Activated T-cell treated with anti-CD3 and anti-CD28 coated beads, Interleukin-2, amount 50 U/mL, for 72 hours (primary cell): ENCODE results near the gene SLC16A7. TPM values are rescaled to one million over a fixed set of nuclear protein-coding genes. Genes with fewer than 3 reads are reported as not detected.

Experiments used
- ATAC-seq, 2 donors: fragments of 150-1000 bp; cut with Tn5 transposase; replicated peaks in 1 of 2; 2 replicates each; pipeline ENCODE4 v1.10.0; 2021; ENCODE audit warnings: moderate library complexity in 2 of 2, mild to moderate bottlenecking in 1 of 2
- DNase-seq, 2 donors: peaks; one replicate each; pipeline ENCODE4 v3.0.0; 2021 to 2022; ENCODE audit warnings: mixed read lengths in 1 of 2
- H3K27ac Mint-ChIP-seq: one replicate; pipeline ENCODE4 v1.8.0; 2022; ENCODE audit warnings: mild to moderate bottlenecking, moderate library complexity, mixed read lengths
- H3K27me3 Mint-ChIP-seq: one replicate; pipeline ENCODE4 v1.8.0; 2022; ENCODE audit warnings: low read depth, mixed read lengths
- H3K36me3 Mint-ChIP-seq, 2 donors: one replicate each; pipeline ENCODE4 v1.8.0; 2022; ENCODE audit warnings: mixed read lengths in 2 of 2, mild to moderate bottlenecking in 1 of 2; ENCODE audit not compliant: insufficient read depth in 2 of 2
- H3K4me1 Mint-ChIP-seq: one replicate; pipeline ENCODE4 v1.8.0; 2022; ENCODE audit warnings: low read depth, mixed read lengths
- H3K4me3 Mint-ChIP-seq, 2 donors: one replicate each; pipeline ENCODE4 v1.8.0; 2022; ENCODE audit warnings: mild to moderate bottlenecking in 2 of 2, mixed read lengths in 2 of 2, moderate library complexity in 2 of 2
- H3K9me3 Mint-ChIP-seq, 2 donors: one replicate each; pipeline ENCODE4 v1.8.0; 2022; ENCODE audit warnings: mixed read lengths in 2 of 2
- total RNA-seq, 2 donors: library from RNA; stranded (reverse); gene quantifications; one replicate each; pipeline ENCODE4 v1.2.3, GENCODE V29; 2022

The SLC16A7 gene
- total RNA-seq, 2 donors from 2014 or later: 38.8 to 40.2 TPM

- ATAC-seq (no peak), DNase-seq (no peak)
- no peak overlapping the region for H3K27ac Mint-ChIP-seq
- peaks cover 15 to 25% of the 10 kb centered on the region in 2 donors for H3K36me3 Mint-ChIP-seq
- H3K4me3 Mint-ChIP-seq: no peak overlapping the region
- peaks cover 8 to 18% of the 10 kb centered on the region in 2 donors for H3K9me3 Mint-ChIP-seq
- no peaks in the 10 kb centered on the region for H3K27me3 Mint-ChIP-seq
- H3K4me1 Mint-ChIP-seq: no peaks in the 10 kb centered on the region
Measured at GRCh38 chr12:59792647-59793046, 196.8 kb downstream of the SLC16A7 start.

- no peaks in the 10 kb centered on the region for H3K4me1 Mint-ChIP-seq
- no peaks in the 10 kb centered on the region for H3K27me3 Mint-ChIP-seq
- no peak overlapping the region for H3K27ac Mint-ChIP-seq
- H3K9me3 Mint-ChIP-seq: peaks cover 12% of the 10 kb centered on the region in 2 donors
- DNase-seq: no peak
- H3K36me3 Mint-ChIP-seq: peaks cover 2 to 3% of the 10 kb centered on the region in 2 donors
- peak overlapping the region in 1 of 2 donors; percentile 30 for H3K4me3 Mint-ChIP-seq
- ATAC-seq: no peak
Measured at GRCh38 chr12:59803735-59804134, 207.9 kb downstream of the SLC16A7 start.

- Mint-ChIP-seq H3K27ac (no peak overlapping the region), H3K36me3 (no peaks in the 10 kb centered on the region), H3K4me3 (no peak overlapping the region), H3K9me3 (no peaks in the 10 kb centered on the region), H3K27me3 (peaks cover 5% of the 10 kb centered on the region), H3K4me1 (no peaks in the 10 kb centered on the region)
- DNase-seq: peak in 1 of 2 donors; percentile 9
- ATAC-seq: peak; percentile 60 to 64
Measured at GRCh38 chr12:59808317-59808910, 212.6 kb downstream of the SLC16A7 start.

- peaks cover 5% of the 10 kb centered on the region for H3K27me3 Mint-ChIP-seq
- no peak overlapping the region for H3K27ac Mint-ChIP-seq
- peaks cover 1 to 2% of the 10 kb centered on the region in 2 donors for H3K9me3 Mint-ChIP-seq
- ATAC-seq (no peak), DNase-seq (no peak)
- H3K4me1 Mint-ChIP-seq: no peaks in the 10 kb centered on the region
- no peak overlapping the region for H3K4me3 Mint-ChIP-seq
- H3K36me3 Mint-ChIP-seq: no peaks in the 10 kb centered on the region
Measured at GRCh38 chr12:59811991-59812390, 216.2 kb downstream of the SLC16A7 start.

GRCh38 chr12:59812716-59813115, 216.9 kb downstream of the SLC16A7 start:
- Mint-ChIP-seq H3K36me3 (no peaks in the 10 kb centered on the region), H3K9me3 (peaks cover 2% of the 10 kb centered on the region in 2 donors), H3K4me1 (no peaks in the 10 kb centered on the region), H3K27ac (no peak overlapping the region), H3K4me3 (no peak overlapping the region), H3K27me3 (peaks cover 5% of the 10 kb centered on the region)
- DNase-seq: no peak
- no peak for ATAC-seq

GRCh38 chr12:59820594-59821011, 224.8 kb downstream of the SLC16A7 start:
- Mint-ChIP-seq H3K27me3 (no peaks in the 10 kb centered on the region), H3K27ac (no peak overlapping the region), H3K36me3 (no peaks in the 10 kb centered on the region), H3K4me1 (no peaks in the 10 kb centered on the region), H3K9me3 (peaks cover 2% of the 10 kb centered on the region in 2 donors), H3K4me3 (no peak overlapping the region)
- DNase-seq (no peak), ATAC-seq (no peak)

GRCh38 chr12:59823567-59823966, 227.7 kb downstream of the SLC16A7 start:
- no peaks in the 10 kb centered on the region for H3K4me1 Mint-ChIP-seq
- no peaks in the 10 kb centered on the region for H3K9me3 Mint-ChIP-seq
- ATAC-seq (no peak), DNase-seq (no peak)
- H3K27ac Mint-ChIP-seq: no peak overlapping the region
- no peaks in the 10 kb centered on the region for H3K36me3 Mint-ChIP-seq
- no peaks in the 10 kb centered on the region for H3K27me3 Mint-ChIP-seq
- H3K4me3 Mint-ChIP-seq: no peak overlapping the region

GRCh38 chr12:59827767-59828166, 231.9 kb downstream of the SLC16A7 start:
- DNase-seq (no peak), ATAC-seq (no peak)
- Mint-ChIP-seq H3K27me3 (peaks cover 7% of the 10 kb centered on the region), H3K27ac (no peak overlapping the region), H3K4me3 (no peak overlapping the region), H3K9me3 (no peaks in the 10 kb centered on the region), H3K4me1 (no peaks in the 10 kb centered on the region), H3K36me3 (no peaks in the 10 kb centered on the region)

GRCh38 chr12:59828521-59828920, 232.7 kb downstream of the SLC16A7 start:
- Mint-ChIP-seq H3K36me3 (no peaks in the 10 kb centered on the region), H3K4me3 (no peak overlapping the region), H3K4me1 (no peaks in the 10 kb centered on the region), H3K9me3 (no peaks in the 10 kb centered on the region), H3K27ac (no peak overlapping the region), H3K27me3 (peaks cover 7% of the 10 kb centered on the region)
- ATAC-seq (no peak), DNase-seq (no peak)

GRCh38 chr12:59833408-59833807, 237.6 kb downstream of the SLC16A7 start:
- ATAC-seq: no peak
- no peaks in the 10 kb centered on the region for H3K4me1 Mint-ChIP-seq
- no peaks in the 10 kb centered on the region for H3K9me3 Mint-ChIP-seq
- H3K27me3 Mint-ChIP-seq: peaks cover 7% of the 10 kb centered on the region
- H3K27ac Mint-ChIP-seq: no peak overlapping the region
- H3K4me3 Mint-ChIP-seq: no peak overlapping the region
- no peak for DNase-seq
- no peaks in the 10 kb centered on the region for H3K36me3 Mint-ChIP-seq

GRCh38 chr12:59834659-59835474, 239.0 kb downstream of the SLC16A7 start:
- no peaks in the 10 kb centered on the region for H3K4me1 Mint-ChIP-seq
- H3K27me3 Mint-ChIP-seq: peaks cover 16% of the 10 kb centered on the region
- H3K36me3 Mint-ChIP-seq: no peaks in the 10 kb centered on the region
- DNase-seq: peak in 1 of 2 donors; percentile 3
- no peak for ATAC-seq
- no peak overlapping the region for H3K27ac Mint-ChIP-seq
- H3K9me3 Mint-ChIP-seq: no peaks in the 10 kb centered on the region
- H3K4me3 Mint-ChIP-seq: no peak overlapping the region
